Epithelial cell of proximal tubule (primary cell): ENCODE measurements around the gene AK5. TPM values are rescaled to one million over a fixed set of nuclear protein-coding genes. Genes with fewer than 3 reads are reported as not detected.

Source experiments
- DNase-seq: peaks from one replicate; pipeline ENCODE4 v3.0.0-alpha.2; 2011; ENCODE audit warnings: low read depth
- H3K4me3 ChIP-seq: 2 replicates; pipeline ENCODE4 v1.5.1; 2011; ENCODE audit warnings: low read depth, mild to moderate bottlenecking, low read length
- CTCF ChIP-seq: conservative IDR thresholded peaks from 2 replicates; pipeline ENCODE4 v1.5.1; 2012; ENCODE audit warnings: low read depth, mild to moderate bottlenecking, low read length
- total RNA-seq: library from RNA; depleted of rRNA; stranded (reverse); fragments of >200 nt; gene quantifications from 2 replicates; pipeline ENCODE4 v1.2.3, GENCODE V29; 2015

The AK5 gene
- total RNA-seq, 1 donor from 2014 or later, result 25.0 TPM

- no peak for DNase-seq
- no peak for TF ChIP-seq CTCF
Measured at GRCh38 chr1:77245830-77246229, 36.0 kb upstream of the AK5 start.

DNA sequence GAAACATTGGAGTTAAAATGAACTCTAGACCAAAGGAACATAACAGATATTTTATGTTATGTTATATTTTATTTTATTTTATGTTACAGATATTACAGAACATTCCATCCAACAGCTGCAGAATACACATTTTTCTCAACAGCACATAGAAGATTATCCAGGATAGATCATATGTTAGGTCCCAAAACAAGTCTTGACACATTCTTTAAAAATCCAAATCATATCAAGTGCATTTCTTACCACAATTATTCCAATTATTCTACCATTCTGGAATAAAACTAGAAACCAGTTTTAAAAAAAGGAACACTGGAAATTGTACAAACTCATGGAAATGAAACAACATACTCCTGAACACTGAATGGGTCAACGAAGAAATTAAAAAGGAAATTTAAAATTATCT is 31.7 kb upstream of the AK5 start:
- no peak for TF ChIP-seq CTCF
- no peak overlapping the region for H3K4me3 ChIP-seq
- no peak for DNase-seq

More at GRCh38 chr1:77245830-77246229, 36.0 kb upstream of the AK5 start:
- no peak overlapping the region for H3K4me3 ChIP-seq

DNA sequence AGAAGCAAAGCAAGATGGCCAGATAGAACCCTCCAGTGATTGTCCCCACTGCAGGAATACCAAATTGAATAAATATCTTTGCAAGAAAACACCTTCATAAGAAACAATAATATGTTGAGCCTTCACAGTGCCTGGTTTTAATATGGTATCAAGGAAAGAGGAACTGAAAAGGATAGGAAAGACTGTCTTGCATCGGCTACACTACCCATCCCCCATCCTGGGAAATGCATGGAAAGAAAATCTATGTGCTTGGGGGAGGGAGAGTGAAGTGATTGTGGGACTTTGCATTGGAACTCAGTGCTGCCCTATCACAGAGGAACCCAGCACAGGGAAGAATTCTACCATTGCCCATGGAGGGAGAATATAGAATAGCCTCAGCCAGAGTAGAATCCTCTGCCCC is 28.6 kb upstream of the AK5 start:
- H3K4me3 ChIP-seq, result no peak overlapping the region
- no peak for TF ChIP-seq CTCF

GRCh38 chr1:77263708-77264107 is 18.1 kb upstream of the AK5 start:
- DNase-seq, result no peak
- no peak for TF ChIP-seq CTCF
- no peak overlapping the region for H3K4me3 ChIP-seq

More for the DNA sequence above, 28.6 kb upstream of the AK5 start:
- no peak for DNase-seq

- no peak for DNase-seq
- H3K4me3 ChIP-seq, result no peak overlapping the region
- no peak for TF ChIP-seq CTCF
Measured at GRCh38 chr1:77265180-77265579, 16.6 kb upstream of the AK5 start.

DNA sequence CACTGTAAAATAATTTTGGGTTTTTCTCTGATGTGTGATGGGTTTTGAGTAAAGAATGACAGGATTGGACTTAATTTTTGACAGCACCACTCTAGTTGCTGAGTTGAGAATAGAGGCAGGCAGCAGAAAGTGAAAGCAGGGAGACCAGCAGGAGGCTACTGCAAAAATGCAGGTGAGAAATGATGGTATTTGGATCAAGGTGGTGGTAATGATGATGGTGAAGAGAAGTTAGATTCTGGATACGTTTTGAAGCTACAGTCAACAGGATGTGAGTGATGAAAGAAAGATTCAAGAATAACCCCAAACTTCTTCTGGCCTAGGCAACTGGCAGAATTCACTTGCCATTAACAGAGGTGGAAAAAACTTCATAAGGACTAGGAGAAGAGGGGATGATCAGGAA is 14.8 kb upstream of the AK5 start:
- no peak overlapping the region for H3K4me3 ChIP-seq
- DNase-seq, result no peak
- TF ChIP-seq CTCF, result no peak

GRCh38 chr1:77271852-77272580 is 9.8 kb upstream of the AK5 start:
- TF ChIP-seq CTCF, result no peak
- DNase-seq, result peak; percentile 71
- no peak overlapping the region for H3K4me3 ChIP-seq
